PC-3 (cell line): Measurements from ENCODE around the gene BACH2. TPM values are rescaled to one million over a fixed set of nuclear protein-coding genes. Genes with fewer than 3 reads are reported as not detected.

ENCODE experiments used
- ATAC-seq: fragments of 200-7000 bp; cut with Tn5 transposase; 2 replicates; pipeline ENCODE4 v1.9.1; 2020; ENCODE audit warnings: mild to moderate bottlenecking, moderate library complexity
- BruUV-seq: library from RNA; stranded (reverse); fragments of 400-500 nt; replicated peaks from 2 replicates; lab custom pipeline; 2021; lab: Mats Ljungman, UMichigan
- CTCF ChIA-PET: fragments of 300-600 bp; sonication (Branson Sonifier 250); formaldehyde crosslinking; loops from one replicate; lab custom pipeline; 2022; ENCODE audit warnings: antibody characterized with exemption; lab: Charles Lee
- POLR2A ChIA-PET: fragments of 300-600 bp; sonication (Branson Sonifier 250); formaldehyde crosslinking; loops from one replicate; lab custom pipeline; 2022; ENCODE audit warnings: antibody characterized with exemption; ENCODE audit not compliant: unreplicated experiment; lab: Charles Lee
- DNase-seq: peaks from one replicate; pipeline ENCODE4 v3.0.0-alpha.2; 2015
- H2AFZ ChIP-seq: fragments of 300-600 bp; sonication (generic); 2 replicates; pipeline ENCODE4 v1.6.0; 2016; ENCODE audit warnings: antibody characterized with exemption, low read length
- H3F3A ChIP-seq: fragments of 300-600 bp; sonication (generic); one replicate; pipeline ENCODE4 v1.6.0; 2017; ENCODE audit warnings: antibody characterized with exemption, low read length, control low read depth, mild to moderate bottlenecking; ENCODE audit not compliant: unreplicated experiment
- H3K27ac ChIP-seq: fragments of 300-600 bp; sonication (generic); 2 replicates; pipeline ENCODE4 v1.5.1; 2016; ENCODE audit warnings: mild to moderate bottlenecking, low read length
- H3K27me3 ChIP-seq: fragments of 300-600 bp; sonication (generic); 2 replicates; pipeline ENCODE4 v1.6.1; 2016; ENCODE audit warnings: low read length, mixed read lengths
- H3K36me3 ChIP-seq: fragments of 300-600 bp; sonication (generic); 2 replicates; pipeline ENCODE4 v1.6.1; 2016; ENCODE audit warnings: low read depth, mixed run types, low read length, mixed read lengths
- H3K4me1 ChIP-seq: fragments of 300-600 bp; sonication (generic); 2 replicates; pipeline ENCODE4 v1.5.1; 2016; ENCODE audit warnings: low read length; ENCODE audit not compliant: insufficient read depth
- H3K4me2 ChIP-seq: fragments of 300-600 bp; sonication (generic); 2 replicates; pipeline ENCODE4 v1.6.0; 2016; ENCODE audit warnings: low read length
- H3K4me3 ChIP-seq: fragments of 300-600 bp; sonication (generic); 2 replicates; pipeline ENCODE4 v1.5.1; 2016; ENCODE audit warnings: mild to moderate bottlenecking, low read length, mixed read lengths
- H3K79me2 ChIP-seq: fragments of 300-600 bp; sonication (generic); 2 replicates; pipeline ENCODE4 v1.6.1; 2017; ENCODE audit warnings: low read length, mixed read lengths
- H3K9ac ChIP-seq: fragments of 300-600 bp; sonication (generic); 2 replicates; pipeline ENCODE4 v1.6.0; 2016; ENCODE audit warnings: mild to moderate bottlenecking, low read length
- H3K9me2 ChIP-seq: fragments of 300-600 bp; sonication (generic); replicated peaks from 2 replicates; pipeline ENCODE4 v1.6.1; 2016; ENCODE audit warnings: mixed run types, low read length, mixed read lengths
- H3K9me3 ChIP-seq: fragments of 300-600 bp; sonication (generic); 2 replicates; pipeline ENCODE4 v1.6.1; 2016; ENCODE audit warnings: low read length, mixed read lengths
- H4K20me1 ChIP-seq: fragments of 300-600 bp; sonication (generic); 2 replicates; pipeline ENCODE4 v1.6.1; 2016; ENCODE audit warnings: low read length, mixed read lengths
- EZH2 ChIP-seq: fragments of 300-600 bp; sonication (generic); IDR thresholded peaks from one replicate; pipeline ENCODE4 v1.6.1; 2017; ENCODE audit warnings: antibody characterized with exemption, mild to moderate bottlenecking, low read length; ENCODE audit not compliant: unreplicated experiment
- EZH2phosphoT487 ChIP-seq: fragments of 300-600 bp; sonication (generic); IDR thresholded peaks from 2 replicates; pipeline ENCODE4 v1.6.1; 2018; ENCODE audit warnings: mild to moderate bottlenecking, antibody characterized with exemption, low read length, borderline replicate concordance
- intact Hi-C: fragments of 100-400 bp; cut with micrococcal nuclease; formaldehyde crosslinking; loops from 2 replicates; pipeline ENCODE4 v1.9.0; 2023
- total RNA-seq: library from RNA; depleted of rRNA; stranded (reverse); fragments of >200 nt; gene quantifications from 2 replicates; pipeline ENCODE4 v1.2.3, GENCODE V29; 2014
- TF ChIP-seq, protein P1 (sequence below): fragments of 300-600 bp; sonication (generic); conservative IDR thresholded peaks from 2 replicates; pipeline ENCODE4 v1.5.1; 2017; ENCODE audit warnings: antibody characterized with exemption, low read depth, mild to moderate bottlenecking, low read length

The BACH2 gene
- total RNA-seq, 1 experiment from 2014 or later, result 7.0 TPM

DNA sequence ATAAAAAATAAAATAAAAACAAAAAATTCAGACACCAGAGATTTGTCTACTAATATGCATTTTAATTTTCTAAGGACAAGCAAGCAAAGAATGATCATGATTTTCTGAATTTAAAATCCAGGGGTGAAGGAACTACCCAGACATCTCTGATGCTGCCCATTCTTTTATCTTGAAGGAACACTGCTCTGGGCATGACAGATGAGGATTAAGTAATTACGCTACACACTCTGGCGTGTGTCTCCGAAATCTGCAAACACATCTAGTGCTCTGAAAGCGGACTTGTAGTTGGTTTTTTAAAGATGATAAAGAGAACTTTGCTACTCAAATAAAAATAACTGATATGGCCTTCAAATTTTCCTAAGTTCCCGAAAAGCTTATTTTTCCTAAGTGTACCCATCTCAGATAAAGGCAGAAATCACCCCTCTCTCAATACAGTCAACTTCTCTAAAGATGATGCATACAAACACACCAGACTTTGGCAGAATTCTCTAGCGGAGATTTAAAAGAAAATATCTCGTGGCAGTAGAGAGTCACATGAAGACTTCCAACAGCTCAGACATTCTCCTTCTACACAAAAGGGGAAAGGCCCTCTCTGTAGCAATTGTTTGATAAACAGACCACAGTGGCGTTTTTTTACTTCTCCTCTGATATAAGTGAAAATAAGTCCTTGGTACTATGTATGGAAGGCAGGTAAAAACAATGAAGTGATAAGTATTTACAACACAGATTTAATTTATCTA lies 133.8 kb downstream of the BACH2 start:
- no peak overlapping the region for H3K9ac ChIP-seq
- POLR2A ChIA-PET, result no interaction called here
- ATAC-seq, result no peak

DNA sequence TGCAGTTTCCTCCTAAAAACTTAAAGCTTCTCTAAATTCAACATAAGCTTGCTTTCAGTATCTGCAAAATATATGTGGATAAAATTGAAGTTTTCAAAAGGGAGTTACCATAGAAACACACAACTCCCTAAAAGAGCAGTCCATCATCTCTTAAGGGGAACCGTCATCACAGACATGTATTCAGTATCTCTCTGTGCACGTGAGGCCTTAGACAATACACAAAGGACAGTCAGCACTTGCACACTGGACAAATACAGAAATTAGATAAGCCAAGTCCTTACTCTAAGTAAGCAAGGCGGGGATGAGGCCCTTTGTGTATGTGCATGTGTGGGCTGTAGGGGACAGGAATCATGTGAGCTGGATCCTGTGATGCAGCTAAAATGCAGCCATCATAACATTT lies 136.6 kb downstream of the BACH2 start:
- no peaks in the 10 kb centered on the region for H3F3A ChIP-seq
- H3K4me3 ChIP-seq, result no peak overlapping the region
- H4K20me1 ChIP-seq, result no peaks in the 10 kb centered on the region
- DNase-seq (no peak), ATAC-seq (no peak)
- intact Hi-C loops, result no loop called here
- no peaks in the 10 kb centered on the region for H3K4me1 ChIP-seq
- ChIA-PET CTCF (no interaction called here), POLR2A (no interaction called here)
- H3K27me3 ChIP-seq, result no peaks in the 10 kb centered on the region
- no peak overlapping the region for H3K4me2 ChIP-seq
- H2AFZ ChIP-seq, result no peak overlapping the region
- H3K9ac ChIP-seq, result no peak overlapping the region
- H3K27ac ChIP-seq, result no peak overlapping the region
- TF ChIP-seq EZH2phosphoT487, result no peak
- TF ChIP-seq, protein P1, sequence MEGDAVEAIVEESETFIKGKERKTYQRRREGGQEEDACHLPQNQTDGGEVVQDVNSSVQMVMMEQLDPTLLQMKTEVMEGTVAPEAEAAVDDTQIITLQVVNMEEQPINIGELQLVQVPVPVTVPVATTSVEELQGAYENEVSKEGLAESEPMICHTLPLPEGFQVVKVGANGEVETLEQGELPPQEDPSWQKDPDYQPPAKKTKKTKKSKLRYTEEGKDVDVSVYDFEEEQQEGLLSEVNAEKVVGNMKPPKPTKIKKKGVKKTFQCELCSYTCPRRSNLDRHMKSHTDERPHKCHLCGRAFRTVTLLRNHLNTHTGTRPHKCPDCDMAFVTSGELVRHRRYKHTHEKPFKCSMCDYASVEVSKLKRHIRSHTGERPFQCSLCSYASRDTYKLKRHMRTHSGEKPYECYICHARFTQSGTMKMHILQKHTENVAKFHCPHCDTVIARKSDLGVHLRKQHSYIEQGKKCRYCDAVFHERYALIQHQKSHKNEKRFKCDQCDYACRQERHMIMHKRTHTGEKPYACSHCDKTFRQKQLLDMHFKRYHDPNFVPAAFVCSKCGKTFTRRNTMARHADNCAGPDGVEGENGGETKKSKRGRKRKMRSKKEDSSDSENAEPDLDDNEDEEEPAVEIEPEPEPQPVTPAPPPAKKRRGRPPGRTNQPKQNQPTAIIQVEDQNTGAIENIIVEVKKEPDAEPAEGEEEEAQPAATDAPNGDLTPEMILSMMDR, result no peak
- TF ChIP-seq EZH2, result no peak
- BruUV-seq, result no TSS peak
- no peaks in the 10 kb centered on the region for H3K79me2 ChIP-seq
- H3K36me3 ChIP-seq, result no peaks in the 10 kb centered on the region
- no peaks in the 10 kb centered on the region for H3K9me3 ChIP-seq
- no peaks in the 10 kb centered on the region for H3K9me2 ChIP-seq

More for the DNA sequence above, 133.8 kb downstream of the BACH2 start:
- H3K4me2 ChIP-seq, result no peak overlapping the region
- CTCF ChIA-PET, result no interaction called here
- no peaks in the 10 kb centered on the region for H3K4me1 ChIP-seq
- intact Hi-C loops, result no loop called here
- H3K4me3 ChIP-seq, result no peak overlapping the region
- no peaks in the 10 kb centered on the region for H3K36me3 ChIP-seq
- BruUV-seq, result no TSS peak
- H4K20me1 ChIP-seq, result no peaks in the 10 kb centered on the region
- H2AFZ ChIP-seq, result no peak overlapping the region
- H3F3A ChIP-seq, result no peaks in the 10 kb centered on the region
- no peaks in the 10 kb centered on the region for H3K9me3 ChIP-seq
- no peaks in the 10 kb centered on the region for H3K27me3 ChIP-seq
- no peak overlapping the region for H3K27ac ChIP-seq
- no peaks in the 10 kb centered on the region for H3K79me2 ChIP-seq
- TF ChIP-seq, protein P1, result no peak
- DNase-seq, result no peak
- no peaks in the 10 kb centered on the region for H3K9me2 ChIP-seq

DNA sequence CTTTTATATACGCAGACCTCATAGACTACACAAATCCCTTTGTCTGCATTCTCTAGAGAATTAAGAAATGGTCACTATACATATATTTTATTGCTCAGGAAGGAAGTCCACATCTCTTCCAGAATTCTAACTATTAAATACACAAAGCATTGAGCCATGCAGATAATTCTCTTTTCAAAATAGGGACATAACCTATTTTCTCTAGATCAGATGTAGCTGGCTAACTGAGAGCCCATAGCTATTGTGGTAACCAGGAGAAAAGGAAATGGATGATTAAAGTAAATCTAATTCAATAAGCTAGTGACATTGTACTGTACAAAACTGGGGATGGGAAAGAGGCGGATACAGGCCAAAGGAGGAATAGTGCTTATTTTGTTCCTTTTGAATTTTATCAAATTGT lies 137.2 kb downstream of the BACH2 start:
- no peaks in the 10 kb centered on the region for H3K9me3 ChIP-seq
- TF ChIP-seq EZH2phosphoT487 (no peak), EZH2 (no peak)
- TF ChIP-seq, protein P1, result no peak
- no peak overlapping the region for H3K4me2 ChIP-seq
- H3K4me3 ChIP-seq, result no peak overlapping the region
- H3K79me2 ChIP-seq, result no peaks in the 10 kb centered on the region
- no peaks in the 10 kb centered on the region for H3K36me3 ChIP-seq
- H3K4me1 ChIP-seq, result no peaks in the 10 kb centered on the region
- H3F3A ChIP-seq, result no peaks in the 10 kb centered on the region
- ChIA-PET CTCF (no interaction called here), POLR2A (no interaction called here)
- no TSS peak for BruUV-seq
- H4K20me1 ChIP-seq, result no peaks in the 10 kb centered on the region
- no peaks in the 10 kb centered on the region for H3K9me2 ChIP-seq
- no peak overlapping the region for H3K27ac ChIP-seq
- H2AFZ ChIP-seq, result no peak overlapping the region
- no peak for ATAC-seq
- DNase-seq, result no peak
- no peak overlapping the region for H3K9ac ChIP-seq
- H3K27me3 ChIP-seq, result no peaks in the 10 kb centered on the region
- intact Hi-C loops, result no loop called here
